ENCODE results near the gene LRP5. TPM values are rescaled to one million over a fixed set of nuclear protein-coding genes. Genes with fewer than 3 reads are reported as not detected.
A peak's percentile ranks its signal among the peaks of the same experiment; 100 is the strongest.

LRP5 gene
- total RNA-seq, 4 donors from 2014 or later, result 32.6 to 68.9 (median 42.5) TPM

DNA sequence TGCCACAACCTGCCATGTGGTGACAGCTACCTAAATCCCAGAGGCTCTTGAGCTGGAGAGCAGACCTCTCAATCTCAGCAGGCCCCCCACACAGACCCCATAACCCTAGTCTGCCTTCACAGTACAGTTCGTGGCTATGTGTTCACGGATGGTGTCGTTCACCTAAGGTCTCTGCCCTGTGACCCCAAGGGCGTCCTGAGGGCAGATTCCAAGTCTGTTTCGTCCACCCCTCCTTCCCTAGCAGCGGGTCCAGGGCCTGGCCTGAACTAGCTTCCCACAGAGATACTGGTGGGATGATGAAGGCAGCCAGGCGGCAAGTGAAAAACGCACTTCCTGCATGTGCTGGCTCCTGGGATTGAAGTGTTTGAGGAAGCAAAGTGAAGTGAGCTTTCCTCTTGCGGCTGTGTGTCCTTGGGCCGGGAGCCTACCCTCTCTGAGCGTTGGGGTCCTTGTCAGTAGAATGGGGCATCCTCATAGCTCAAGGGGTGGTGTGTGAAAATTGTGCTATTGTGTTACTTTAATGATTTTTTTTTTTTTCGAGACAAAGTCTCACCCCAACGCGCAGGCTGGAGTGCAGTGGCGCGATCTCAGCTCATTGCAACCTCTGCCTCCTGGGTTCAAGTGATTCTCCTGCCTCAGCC is 70.1 kb downstream of the LRP5 start:
- Histone ChIP-seq H3K36me3 (peaks cover 0 to 20% of the 10 kb centered on the region in 2 donors), H3K9me3 (no peaks in the 10 kb centered on the region), H3K4me1 (peaks cover 0 to 71% (median 40%) of the 10 kb centered on the region in 3 donors), H3K4me3 (no peak overlapping the region), H3K27ac (peak overlapping the region; percentile 60 to 90 (median 86)), H3K27me3 (no peaks in the 10 kb centered on the region)
- 83 to 96% methylated on average over 3 to 14 of the region's 16 CpGs for WGBS, 2 donors (ENCODE audit: low coverage in 1 of 2)
- no peak for ATAC-seq
- TF ChIP-seq CTCF (IDR thresholded peaks at IDR 0.05) (no peak), EP300 (IDR thresholded peaks at IDR 0.05) (no peak), POLR2AphosphoS5 (IDR thresholded peaks at IDR 0.05) (no peak), POLR2A (IDR thresholded peaks at IDR 0.05) (no peak)

GRCh38 chr11:68383976-68384501 is 71.6 kb downstream of the LRP5 start:
- TF ChIP-seq POLR2AphosphoS5 (IDR thresholded peaks at IDR 0.05) (no peak), CTCF (IDR thresholded peaks at IDR 0.05) (peak in 3 of 4 experiments; percentile 94 to 95 (median 94)), EP300 (IDR thresholded peaks at IDR 0.05) (no peak)
- no peaks in the 10 kb centered on the region for H3K27me3 ChIP-seq
- no peaks in the 10 kb centered on the region for H3K9me3 ChIP-seq
- no CpG with 5 or more reads among the region's 9 CpGs for WGBS, 2 donors (ENCODE audit: low coverage in 1 of 2)
- H3K27ac ChIP-seq, result peak overlapping the region; percentile 83 to 90 (median 86)
- peaks cover 0 to 55% (median 36%) of the 10 kb centered on the region in 3 donors for H3K4me1 ChIP-seq
- no peak overlapping the region for H3K4me3 ChIP-seq
- ATAC-seq, result peak; percentile 24
- peaks cover 0 to 35% of the 10 kb centered on the region in 2 donors for H3K36me3 ChIP-seq

DNA sequence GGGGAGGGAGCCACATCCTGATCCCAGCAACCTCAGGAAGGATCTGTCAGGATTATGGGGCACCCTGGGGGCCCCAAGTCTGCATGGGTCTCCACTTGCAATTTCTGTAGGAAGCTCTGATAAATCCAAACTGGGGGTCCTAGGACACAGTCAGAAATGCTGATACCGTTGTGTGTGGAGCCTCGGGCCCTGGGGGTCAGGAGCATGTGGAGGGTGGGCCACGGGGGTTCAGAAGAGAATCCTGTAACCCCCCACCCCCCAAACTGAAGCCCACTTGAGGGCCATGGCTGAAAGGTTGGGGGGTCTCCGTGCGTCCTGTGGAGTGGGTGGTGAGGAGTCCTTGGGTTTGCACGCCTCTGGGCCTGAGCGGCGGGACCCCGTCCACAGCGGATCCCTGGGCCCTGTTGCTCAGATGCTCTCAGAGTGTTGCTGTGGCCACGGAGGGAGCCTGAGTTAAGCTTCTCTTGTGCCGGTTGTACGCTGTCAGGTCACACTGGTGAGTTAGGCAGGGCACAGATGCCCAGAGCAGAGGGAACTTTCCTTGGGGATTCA is 72.2 kb downstream of the LRP5 start:
- WGBS, 2 donors (ENCODE audit: low coverage in 1 of 2), result no CpG with 5 or more reads among the region's 13 CpGs
- Histone ChIP-seq H3K27ac (peak overlapping the region in 2 of 4 donors; percentile 84 to 89), H3K27me3 (no peaks in the 10 kb centered on the region), H3K4me1 (peaks cover 0 to 49% (median 36%) of the 10 kb centered on the region in 3 donors), H3K36me3 (peaks cover 0 to 41% of the 10 kb centered on the region in 2 donors), H3K9me3 (no peaks in the 10 kb centered on the region), H3K4me3 (no peak overlapping the region)
- TF ChIP-seq POLR2A (IDR thresholded peaks at IDR 0.05), result no peak
- no peak for TF ChIP-seq POLR2AphosphoS5 (IDR thresholded peaks at IDR 0.05)
- no peak for TF ChIP-seq EP300 (IDR thresholded peaks at IDR 0.05)
- no peak for TF ChIP-seq CTCF (IDR thresholded peaks at IDR 0.05)
- no peak for ATAC-seq

DNA sequence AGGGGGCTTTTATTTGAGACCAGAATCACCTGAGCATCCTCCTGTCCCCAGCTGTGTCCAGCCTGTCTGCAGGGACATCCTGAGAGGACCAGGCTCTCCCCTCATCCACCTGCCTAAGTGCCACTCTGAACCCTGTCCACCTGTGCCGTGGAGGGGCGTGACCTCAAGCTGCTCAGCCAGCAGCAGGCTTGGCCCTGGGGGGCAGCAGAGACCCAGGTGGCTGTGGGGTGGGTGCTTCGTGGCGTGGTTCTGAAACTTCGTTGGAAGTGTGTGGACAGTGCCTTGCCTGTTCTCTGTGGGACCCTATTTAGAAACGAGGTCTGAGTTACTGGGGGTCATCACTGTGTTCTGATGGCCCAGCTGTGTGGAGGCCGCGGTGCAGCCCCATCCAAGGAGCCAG is 72.7 kb downstream of the LRP5 start:
- 60% methylated on average over 1 of the region's 8 CpGs; no CpG with 5 or more reads in 1 of the 2 donors for WGBS, 2 donors (ENCODE audit: low coverage in 1 of 2)
- no peak for ATAC-seq
- Histone ChIP-seq H3K27ac (peak overlapping the region in 2 of 4 donors; percentile 84 to 89), H3K4me3 (no peak overlapping the region), H3K4me1 (peaks cover 0 to 44% (median 31%) of the 10 kb centered on the region in 3 donors), H3K9me3 (no peaks in the 10 kb centered on the region), H3K27me3 (no peaks in the 10 kb centered on the region), H3K36me3 (peaks cover 0 to 46% of the 10 kb centered on the region in 2 donors)
- TF ChIP-seq POLR2AphosphoS5 (IDR thresholded peaks at IDR 0.05) (no peak), EP300 (IDR thresholded peaks at IDR 0.05) (no peak), POLR2A (IDR thresholded peaks at IDR 0.05) (no peak), CTCF (IDR thresholded peaks at IDR 0.05) (no peak)

Measured in gastroesophageal sphincter (tissue), 4 donors.